HG03439 (cell line): Measurements from ENCODE around the gene RHEBL1.

Experiments
- ATAC-seq: cut with Tn5 transposase; IDR thresholded peaks from one replicate; pipeline ENCODE4 v1.9.1; 2021; ENCODE audit warnings: mild to moderate bottlenecking, moderate library complexity; ENCODE audit not compliant: unreplicated experiment

Gene RHEBL1

DNA sequence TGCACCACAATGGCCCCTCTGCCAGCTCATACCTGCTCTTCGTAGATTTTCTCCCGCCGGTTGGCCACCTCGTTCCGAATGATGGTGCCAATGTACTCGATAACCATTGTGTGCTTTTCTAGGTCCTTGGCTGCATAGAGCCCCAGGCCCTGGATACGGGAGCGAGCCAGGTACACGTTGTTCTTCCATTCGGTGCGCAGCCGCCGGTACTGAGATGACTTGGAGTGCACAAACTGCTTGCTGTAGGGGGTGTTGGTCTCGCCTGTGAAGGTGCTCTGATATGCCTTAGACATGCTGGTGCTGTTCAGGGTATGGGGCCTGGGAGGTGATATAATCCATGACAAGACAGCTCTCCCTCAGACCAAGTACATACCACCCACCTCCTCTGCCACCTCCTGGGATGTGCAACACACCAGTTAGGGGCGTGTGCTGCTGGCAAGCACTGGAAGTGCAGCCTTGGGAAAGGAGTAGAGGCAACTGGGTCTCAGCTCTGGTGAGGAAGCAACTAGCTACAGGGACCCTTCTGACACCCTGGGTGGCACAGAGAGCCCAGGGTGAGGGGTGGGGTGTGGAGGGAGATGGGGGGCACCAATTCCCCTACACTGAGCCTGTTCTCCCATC, 47.1 kb downstream of the RHEBL1 start:
- ATAC-seq = no peak

- ATAC-seq = no peak
Measured at GRCh38 chr12:49021292-49021915, 48.4 kb downstream of the RHEBL1 start.

DNA sequence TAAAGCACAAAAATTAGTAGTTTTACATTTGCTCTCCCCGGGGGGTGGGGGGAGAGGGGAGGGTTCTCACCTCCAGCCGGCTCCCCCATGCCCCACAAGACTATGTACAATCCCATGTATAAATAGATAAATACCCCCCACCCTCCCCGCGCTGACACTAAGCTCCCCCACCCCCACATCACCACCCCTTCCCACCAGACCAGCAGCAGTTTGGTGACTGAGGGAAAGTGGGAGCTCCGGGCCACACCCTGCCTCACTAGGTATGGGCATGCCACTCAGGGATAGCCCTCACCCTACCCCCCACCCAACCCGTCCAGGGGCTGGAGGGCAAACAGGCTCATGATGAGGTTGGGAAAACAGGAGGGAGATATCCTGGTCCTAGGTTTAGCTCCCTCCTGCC, 49.3 kb downstream of the RHEBL1 start:
- no peak for ATAC-seq

DNA sequence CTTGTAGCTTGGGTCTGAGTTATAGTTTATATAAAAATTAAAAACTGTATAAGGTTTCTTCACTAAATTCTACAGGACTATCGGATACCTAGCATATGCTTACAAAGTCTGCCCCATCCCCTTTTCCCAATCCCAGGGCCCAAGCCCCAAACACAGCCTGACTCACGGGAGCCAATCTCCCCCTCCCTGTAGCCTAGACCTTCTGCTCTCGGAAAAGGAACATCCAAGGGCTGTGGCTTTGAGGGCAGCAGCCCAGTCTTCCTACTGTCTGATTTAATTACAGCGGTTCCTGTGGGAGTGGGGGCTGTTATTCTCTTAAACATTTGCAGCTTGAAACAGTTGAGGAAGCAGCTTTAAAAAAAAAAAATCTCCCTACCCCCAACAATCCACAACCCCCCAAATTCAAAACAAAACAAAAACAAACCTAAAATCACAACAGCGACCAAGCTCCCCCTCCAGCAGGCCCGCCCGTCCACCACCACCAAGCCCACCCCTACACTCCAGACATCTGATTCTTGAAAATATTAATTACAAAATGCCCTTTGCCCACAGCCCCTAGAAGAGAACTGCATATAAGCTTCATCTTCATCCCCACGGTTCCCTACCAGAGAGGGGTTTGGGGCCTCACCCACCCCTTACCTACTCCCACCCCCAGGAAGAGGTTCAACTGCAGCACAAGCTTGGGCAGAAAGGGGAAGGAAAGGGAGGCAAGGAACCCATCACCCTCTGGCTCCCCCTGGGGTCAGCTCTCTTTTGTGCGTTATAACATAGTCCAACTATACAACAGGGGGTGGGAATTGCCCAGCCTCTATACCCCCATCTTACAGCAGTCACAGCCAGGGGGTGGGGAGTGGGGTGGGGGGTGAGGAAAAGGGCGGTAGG, 50.1 kb downstream of the RHEBL1 start:
- no peak for ATAC-seq

GRCh38 chr12:49019120-49019430, 50.7 kb downstream of the RHEBL1 start:
- no peak for ATAC-seq

- peak; percentile 86 for ATAC-seq
Measured at GRCh38 chr12:49018261-49019119, 51.3 kb downstream of the RHEBL1 start, which contains the start of gene PRKAG1. Gene PRKAG1 (minus strand): TSS chr12:49018776. CDS start chr12:49018740, 36 bp downstream.

DNA sequence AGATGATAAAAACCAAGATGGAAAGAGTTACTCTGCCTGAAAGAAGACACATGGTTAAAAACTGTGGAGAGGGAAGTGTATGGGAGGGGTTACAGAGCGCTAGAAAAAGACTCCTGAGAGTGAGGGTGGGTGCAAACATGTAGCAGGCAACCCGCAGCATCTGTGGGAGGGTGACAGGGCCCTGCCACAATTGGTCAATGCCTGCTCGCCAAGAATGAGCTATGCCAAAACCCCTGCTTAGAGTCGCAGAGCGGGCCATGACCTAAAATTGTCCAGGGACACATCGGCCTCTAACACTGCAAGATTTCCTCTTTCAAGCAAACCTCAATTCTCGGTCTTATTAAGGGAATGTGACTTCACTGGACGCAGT, 51.9 kb downstream of the RHEBL1 start:
- ATAC-seq = peak; percentile 12

DNA sequence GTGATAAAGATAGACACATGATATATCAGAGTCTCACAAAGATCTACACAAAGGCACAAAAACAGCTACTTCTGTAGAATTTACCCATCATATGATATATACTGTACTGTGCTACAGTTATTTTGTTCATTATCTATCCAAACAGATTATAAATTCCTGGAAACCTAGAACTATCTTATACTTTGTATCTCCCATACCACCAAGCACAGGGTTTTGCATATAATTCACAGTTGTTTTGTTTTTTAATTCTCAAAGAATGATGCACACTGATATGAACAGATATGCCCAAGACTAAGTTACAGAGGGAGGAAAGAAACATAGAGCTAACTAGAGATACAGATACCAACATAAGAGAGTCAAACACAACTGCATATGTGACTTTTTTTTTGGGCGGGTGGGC, 54.6 kb downstream of the RHEBL1 start:
- no peak for ATAC-seq
